ENCODE results near the gene SEPSECS. TPM values are rescaled to one million over a fixed set of nuclear protein-coding genes. Genes with fewer than 3 reads are reported as not detected.

SEPSECS gene
- total and polyA plus RNA-seq, 2 of the 8 experiments (the other 6 are each of a cell fraction or from before 2014, with no cell fraction given), result 1.9 to 4.1 TPM

- Histone ChIP-seq H3K27ac (ENCODE audit: low read depth, low read length) (no peak overlapping the region), H3K9ac (replicated peaks in 1 of 4; ENCODE audit: extremely low read depth in 1 of 4, low read depth in 3 of 4, low read length in 3 of 4) (no peak overlapping the region), H3K23ac (ENCODE audit: insufficient read length) (no peak overlapping the region), H2BK120ac (replicated peaks; ENCODE audit: low read depth, low read length) (no peak overlapping the region), H3K4me1 (replicated peaks in 1 of 4; ENCODE audit: control insufficient read depth in 3 of 4, insufficient read depth in 4 of 4, low read length in 3 of 4) (no peaks in the 10 kb centered on the region), H3K14ac (ENCODE audit: insufficient read length) (no peak overlapping the region), H3K79me2 (ENCODE audit: control insufficient read depth in 1 of 2, insufficient read depth in 2 of 2, low read length in 2 of 2) (no peaks in the 10 kb centered on the region), H2AK5ac (ENCODE audit: low read depth, low read length) (no peak overlapping the region), H4K91ac (replicated peaks; ENCODE audit: insufficient read length, low read length) (no peak overlapping the region), H2BK15ac (ENCODE audit: low read length) (no peak overlapping the region), H3K56ac (replicated peaks; ENCODE audit: insufficient read length, low read depth, low read length) (no peak overlapping the region), H3K36me3 (ENCODE audit: control insufficient read depth in 2 of 4, insufficient read depth in 4 of 4, low read length in 3 of 4) (no peaks in the 10 kb centered on the region), H3K79me1 (ENCODE audit: low read depth, low read length) (no peaks in the 10 kb centered on the region), H3K4ac (replicated peaks; ENCODE audit: insufficient read length, low read depth, low read length) (no peak overlapping the region), H4K8ac (ENCODE audit: extremely low read depth, insufficient read depth, low read length) (no peak overlapping the region), H4K20me1 (replicated peaks in 1 of 2; ENCODE audit: control insufficient read depth in 1 of 2, insufficient read depth in 2 of 2, low read length in 2 of 2) (no peaks in the 10 kb centered on the region), H3K4me3 (ENCODE audit: extremely low read depth in 1 of 4, insufficient read depth in 2 of 4, low read depth in 3 of 4, low read length in 4 of 4) (no peak overlapping the region), H4K5ac (ENCODE audit: insufficient read length, low read depth, low read length) (no peak overlapping the region), H2BK20ac (ENCODE audit: low read length) (no peak overlapping the region), H2BK12ac (ENCODE audit: low read depth, low read length) (no peak overlapping the region), H2AFZ (ENCODE audit: low read length) (no peak overlapping the region), H3K18ac (ENCODE audit: extremely low read depth, low read length) (no peak overlapping the region), H3K4me2 (ENCODE audit: insufficient read depth in 1 of 2, low read depth in 2 of 2, low read length in 2 of 2) (no peak overlapping the region), H3K23me2 (ENCODE audit: low read depth, low read length) (no peaks in the 10 kb centered on the region), H3K9me3 (ENCODE audit: insufficient read depth in 2 of 2, low read depth in 1 of 2, low read length in 1 of 2) (no peaks in the 10 kb centered on the region), H3K27me3 (replicated peaks in 1 of 4; ENCODE audit: control insufficient read depth in 3 of 4, extremely low read depth in 1 of 4, insufficient read depth in 3 of 4, low read length in 3 of 4) (no peaks in the 10 kb centered on the region), H2BK5ac (ENCODE audit: low read depth, low read length) (no peak overlapping the region)
- DNase-seq (ENCODE audit: low read depth in 1 of 2, low spot score in 2 of 2) (no peak), FAIRE-seq (no peak)
- ChIA-PET POLR2A (ENCODE audit: partially characterized antibody) (no interaction called here), CTCF (ENCODE audit: partially characterized antibody) (interaction anchor here (0.6 to 1.6 kb wide), 8 partner anchors 26 to 416 kb away, joined by 3 to 5 read pairs (median 3); partner anchors contain the start of gene ZCCHC4)
- no peak for TF ChIP-seq CREB1 (IDR thresholded peaks at IDR 0.05)
- TF ChIP-seq CHD1 (IDR thresholded peaks at IDR 0.05; ENCODE audit: low read depth, low read length), result no peak
- TF ChIP-seq KDM1A (IDR thresholded peaks at IDR 0.05; ENCODE audit: borderline replicate concordance, low read length), result no peak
- no peak for TF ChIP-seq RFX5 (IDR thresholded peaks at IDR 0.05; ENCODE audit: borderline replicate concordance, low read depth, low read length)
- TF ChIP-seq TAF1 (IDR thresholded peaks at IDR 0.05; ENCODE audit: low read depth, low read length), result no peak
- TF ChIP-seq HDAC6 (IDR thresholded peaks at IDR 0.05; ENCODE audit: low read depth, low read length), result no peak
- TF ChIP-seq EZH2 (IDR thresholded peaks at IDR 0.05; ENCODE audit: low read depth, low read length, severe bottlenecking), result no peak
- TF ChIP-seq BRCA1 (IDR thresholded peaks at IDR 0.05; ENCODE audit: low read depth, low read length), result no peak
- TF ChIP-seq SP4 (IDR thresholded peaks at IDR 0.05; ENCODE audit: low read length), result no peak
- no peak for TF ChIP-seq YY1 (IDR thresholded peaks at IDR 0.05; ENCODE audit: low read depth, low read length)
- no peak for TF ChIP-seq CBX5 (IDR thresholded peaks at IDR 0.05; ENCODE audit: low read depth, low read length)
- TF ChIP-seq JUND (IDR thresholded peaks at IDR 0.05; ENCODE audit: low read length), result no peak
- no peak for TF ChIP-seq SP2 (IDR thresholded peaks at IDR 0.05; ENCODE audit: low read length)
- 71% methylated on average over 2 of the region's 2 CpGs; no CpG with 5 or more reads in 1 of the 2 experiments for WGBS, 2 experiments (ENCODE audit: extremely low coverage in 1 of 2, insufficient coverage in 1 of 2, insufficient read length in 1 of 2, insufficient replicate concordance in 2 of 2, low coverage in 1 of 2, low lambda C conversion rate in 2 of 2, missing lambda C conversion rate in 1 of 2)
Observed at GRCh38 chr4:25177147-25177546, 16.9 kb upstream of the SEPSECS start.

Data from H1 (cell line).